GM23338 (cell line): ENCODE measurements around the gene CMSS1. TPM values are rescaled to one million over a fixed set of nuclear protein-coding genes. Genes with fewer than 3 reads are reported as not detected.

Source experiments
- ATAC-seq: fragments of 200-7000 bp; cut with Tn5 transposase; 3 replicates; pipeline ENCODE4 v1.9.1; 2020
- DNase-seq: peaks from one replicate; pipeline ENCODE4 v3.0.0-alpha.2; 2015; ENCODE audit warnings: low spot score
- H2AFZ ChIP-seq: fragments of 200-600 bp; sonication (generic); 2 replicates; pipeline ENCODE4 v1.8.0; 2016; ENCODE audit warnings: antibody characterized with exemption, mild to moderate bottlenecking, moderate library complexity
- H3F3A ChIP-seq: fragments of 200-600 bp; sonication (generic); replicated peaks from 2 replicates; pipeline ENCODE4 v1.8.0; 2017; ENCODE audit warnings: antibody characterized with exemption, mixed run types, low read depth
- H3K27ac ChIP-seq: fragments of 200-600 bp; sonication (generic); 2 replicates; pipeline ENCODE4 v1.6.1; 2016; ENCODE audit warnings: low read depth
- H3K27me3 ChIP-seq: fragments of 200-600 bp; sonication (generic); 2 replicates; pipeline ENCODE4 v1.8.0; 2016; ENCODE audit warnings: mild to moderate bottlenecking, mixed run types, moderate library complexity; ENCODE audit not compliant: insufficient read depth
- H3K36me3 ChIP-seq: fragments of 200-600 bp; sonication (generic); 2 replicates; pipeline ENCODE4 v1.8.0; 2016; ENCODE audit warnings: mild to moderate bottlenecking; ENCODE audit not compliant: insufficient read depth
- H3K4me1 ChIP-seq: fragments of 200-600 bp; sonication (generic); 2 replicates; pipeline ENCODE4 v1.8.0; 2016; ENCODE audit warnings: mild to moderate bottlenecking, moderate library complexity; ENCODE audit not compliant: insufficient read depth
- H3K4me2 ChIP-seq: fragments of 200-600 bp; sonication (generic); 2 replicates; pipeline ENCODE4 v1.7.1; 2017; ENCODE audit warnings: mixed run types
- H3K4me3 ChIP-seq: fragments of 200-600 bp; sonication (generic); 2 replicates; pipeline ENCODE4 v1.6.1; 2016; ENCODE audit warnings: mixed run types
- H3K79me2 ChIP-seq: fragments of 200-600 bp; sonication (generic); replicated peaks from 2 replicates; pipeline ENCODE4 v1.8.0; 2017; ENCODE audit warnings: mild to moderate bottlenecking; ENCODE audit not compliant: insufficient read depth
- H3K9me2 ChIP-seq: fragments of 200-600 bp; sonication (generic); 2 replicates; pipeline ENCODE4 v1.8.0; 2017; ENCODE audit not compliant: insufficient read depth
- H4K20me1 ChIP-seq: fragments of 200-600 bp; sonication (generic); replicated peaks from 2 replicates; pipeline ENCODE4 v1.8.0; 2017; ENCODE audit warnings: mild to moderate bottlenecking; ENCODE audit not compliant: insufficient read depth
- H3K27ac Mint-ChIP-seq: 2 replicates; pipeline ENCODE4 v1.8.0; 2020; ENCODE audit warnings: inconsistent platforms, mild to moderate bottlenecking, moderate library complexity, mixed read lengths
- H3K27me3 Mint-ChIP-seq: 3 replicates; pipeline ENCODE4 v1.8.0; 2022; ENCODE audit warnings: low read depth, mild to moderate bottlenecking, moderate library complexity, mixed read lengths, inconsistent platforms; ENCODE audit not compliant: insufficient read depth, poor library complexity
- H3K36me3 Mint-ChIP-seq: 3 replicates; pipeline ENCODE4 v1.8.0; 2021; ENCODE audit warnings: low read depth, mild to moderate bottlenecking, inconsistent platforms, moderate library complexity, mixed read lengths
- H3K4me1 Mint-ChIP-seq: 3 replicates; pipeline ENCODE4 v1.8.0; 2020; ENCODE audit warnings: mild to moderate bottlenecking, inconsistent platforms, mixed read lengths
- H3K4me3 Mint-ChIP-seq: 3 replicates; pipeline ENCODE4 v1.8.0; 2021; ENCODE audit warnings: moderate library complexity, mild to moderate bottlenecking, inconsistent platforms, mixed read lengths
- H3K9me3 Mint-ChIP-seq: 3 replicates; pipeline ENCODE4 v1.8.0; 2020; ENCODE audit warnings: moderate library complexity, mild to moderate bottlenecking, inconsistent platforms, mixed read lengths
- CREB1 ChIP-seq: fragments of 250-450 bp; sonication (Bioruptor Pico); IDR thresholded peaks from 2 replicates; pipeline ENCODE4 v1.5.0; 2020; ENCODE audit warnings: low read depth, mild to moderate bottlenecking, moderate library complexity
- EZH2phosphoT487 ChIP-seq: fragments of 200-600 bp; sonication (generic); IDR thresholded peaks from one replicate; pipeline ENCODE4 v1.8.1; 2018; ENCODE audit warnings: antibody characterized with exemption; ENCODE audit not compliant: unreplicated experiment
- NANOG ChIP-seq: IDR thresholded peaks from 2 replicates; pipeline ENCODE4 v1.6.1; 2016; ENCODE audit warnings: antibody characterized with exemption, borderline replicate concordance
- POLR2AphosphoS5 ChIP-seq: IDR thresholded peaks from 2 replicates; pipeline ENCODE4 v1.6.1; 2016; ENCODE audit warnings: antibody characterized with exemption, low read depth
- REST ChIP-seq: IDR thresholded peaks from one replicate; pipeline ENCODE4 v1.6.1; 2018; ENCODE audit warnings: antibody characterized with exemption; ENCODE audit not compliant: unreplicated experiment
- ZNF331 ChIP-seq: fragments of 250-450 bp; sonication (Bioruptor Pico); IDR thresholded peaks from 2 replicates; pipeline ENCODE4 v1.5.0; 2020; ENCODE audit warnings: low read depth, mild to moderate bottlenecking, moderate library complexity
- ZNF462 ChIP-seq: fragments of 250-450 bp; sonication (Bioruptor Pico); IDR thresholded peaks from 2 replicates; pipeline ENCODE4 v1.5.0; 2020; ENCODE audit warnings: mild to moderate bottlenecking, moderate library complexity
- polyA plus RNA-seq: library from polyadenylated mRNA; unstranded; fragments of >200 nt; fragmentation: Nextera tagmentation; extraction: Ambion mirVana; gene quantifications from 2 replicates; pipeline ENCODE4 v1.2.1, GENCODE V29; 2016
- total RNA-seq: library from RNA; depleted of rRNA; stranded (reverse); fragments of >200 nt; shearing (Covaris generic); gene quantifications from 2 replicates; pipeline ENCODE4 v1.2.3, GENCODE V29; 2014
- TF ChIP-seq, protein P1 (sequence below): IDR thresholded peaks from 2 replicates; pipeline ENCODE4 v1.6.1; 2016; ENCODE audit warnings: antibody characterized with exemption

CMSS1 gene
- total and polyA plus RNA-seq, 2 experiments from 2014 or later, result 39.4 to 187 TPM

GRCh38 chr3:99866261-99866761 is 48.6 kb downstream of the CMSS1 start (continued):
- TF ChIP-seq, protein P1, sequence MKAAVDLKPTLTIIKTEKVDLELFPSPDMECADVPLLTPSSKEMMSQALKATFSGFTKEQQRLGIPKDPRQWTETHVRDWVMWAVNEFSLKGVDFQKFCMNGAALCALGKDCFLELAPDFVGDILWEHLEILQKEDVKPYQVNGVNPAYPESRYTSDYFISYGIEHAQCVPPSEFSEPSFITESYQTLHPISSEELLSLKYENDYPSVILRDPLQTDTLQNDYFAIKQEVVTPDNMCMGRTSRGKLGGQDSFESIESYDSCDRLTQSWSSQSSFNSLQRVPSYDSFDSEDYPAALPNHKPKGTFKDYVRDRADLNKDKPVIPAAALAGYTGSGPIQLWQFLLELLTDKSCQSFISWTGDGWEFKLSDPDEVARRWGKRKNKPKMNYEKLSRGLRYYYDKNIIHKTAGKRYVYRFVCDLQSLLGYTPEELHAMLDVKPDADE, result no peak
- TF ChIP-seq CREB1 (CRISPR knock-in tag) (no peak), ZNF331 (no peak), REST (no peak), EZH2phosphoT487 (no peak)

DNA sequence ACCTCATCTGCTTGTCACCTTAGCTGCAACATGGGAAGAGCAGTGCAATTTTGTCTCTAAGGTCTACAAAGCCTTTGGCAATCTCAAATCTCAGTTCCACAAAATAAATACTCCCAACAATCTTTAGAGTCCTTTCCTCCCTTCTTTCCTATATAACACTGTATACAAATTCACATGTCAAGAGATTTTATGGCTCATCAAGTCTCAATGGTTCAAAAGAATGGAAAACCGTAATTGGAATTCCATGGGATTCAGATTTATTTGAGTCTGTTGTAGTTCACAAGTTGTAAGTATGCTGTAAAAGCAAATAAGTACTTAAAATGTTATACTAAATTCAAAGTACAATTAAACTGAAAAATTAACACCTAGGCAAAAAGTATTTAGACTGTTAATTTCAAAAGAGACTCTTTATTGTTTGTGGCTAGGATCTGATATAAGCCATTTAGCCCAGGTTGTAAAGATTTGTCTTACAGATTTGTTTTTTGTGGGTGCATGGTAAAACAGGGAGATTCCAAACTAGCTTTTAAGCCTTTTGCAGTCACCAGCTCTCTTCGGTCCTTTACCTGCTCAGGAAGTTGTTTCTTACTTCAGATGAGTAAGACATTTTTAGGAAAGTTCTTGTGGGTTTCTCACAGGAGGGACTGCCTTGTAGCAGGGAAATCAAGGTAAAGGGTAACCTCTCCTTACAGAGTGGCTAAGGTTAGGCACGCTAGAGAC is 50.1 kb downstream of the CMSS1 start:
- H3K4me3 ChIP-seq, result no peak overlapping the region
- peaks cover 9% of the 10 kb centered on the region for H3K27me3 Mint-ChIP-seq
- no peaks in the 10 kb centered on the region for H3F3A ChIP-seq
- H3K36me3 Mint-ChIP-seq, result peaks cover 5% of the 10 kb centered on the region; the same call in 2 of the 3 replicates
- no peak for ATAC-seq
- H3K9me3 Mint-ChIP-seq, result no peaks in the 10 kb centered on the region
- H3K4me3 Mint-ChIP-seq, result no peak overlapping the region
- H3K9me2 ChIP-seq, result no peaks in the 10 kb centered on the region
- H3K27ac Mint-ChIP-seq, result no peak overlapping the region
- no peaks in the 10 kb centered on the region for H3K4me1 ChIP-seq
- H2AFZ ChIP-seq, result no peak overlapping the region
- H3K4me1 Mint-ChIP-seq, result peaks cover 25% of the 10 kb centered on the region; the same call in 2 of the 3 replicates
- H3K27me3 ChIP-seq, result peaks cover 61% of the 10 kb centered on the region
- DNase-seq, result no peak
- H3K79me2 ChIP-seq, result no peaks in the 10 kb centered on the region; the same call in 1 of the 2 replicates
- peaks cover 45% of the 10 kb centered on the region for H4K20me1 ChIP-seq
- H3K4me2 ChIP-seq, result no peak overlapping the region
- H3K36me3 ChIP-seq, result no peaks in the 10 kb centered on the region
- no peak overlapping the region for H3K27ac ChIP-seq
- TF ChIP-seq EZH2phosphoT487 (no peak), POLR2AphosphoS5 (no peak), NANOG (no peak), ZNF462 (no peak)
